Activated CD4-positive, alpha-beta memory T cell treated with anti-CD3 and anti-CD28 coated beads for 36 hours (primary cell): Measurements from ENCODE around the gene PTPRM. TPM values are rescaled to one million over a fixed set of nuclear protein-coding genes. Genes with fewer than 3 reads are reported as not detected.

Source experiments
- CTCF ChIA-PET: fragments of 350-600 bp; sonication (Branson Sonifier 250); formaldehyde crosslinking; loops from one replicate; lab custom pipeline; 2021; ENCODE audit warnings: antibody characterized with exemption, inconsistent platforms; lab: Charles Lee
- POLR2A ChIA-PET: fragments of 350-600 bp; sonication (Branson Sonifier 250); formaldehyde crosslinking; loops from one replicate; lab custom pipeline; 2021; ENCODE audit warnings: antibody characterized with exemption; lab: Charles Lee
- DNase-seq: peaks from one replicate; pipeline ENCODE4 v3.0.0-alpha.2; 2020
- H3K27ac Mint-ChIP-seq: one replicate; pipeline ENCODE4 v1.8.0; 2021; ENCODE audit warnings: mixed read lengths
- H3K27me3 Mint-ChIP-seq: one replicate; pipeline ENCODE4 v1.8.0; 2021; ENCODE audit warnings: mixed read lengths
- H3K36me3 Mint-ChIP-seq: one replicate; pipeline ENCODE4 v1.8.0; 2021; ENCODE audit warnings: mixed read lengths
- H3K4me1 Mint-ChIP-seq: one replicate; pipeline ENCODE4 v1.8.0; 2021; ENCODE audit warnings: low read depth, mixed read lengths
- H3K4me3 Mint-ChIP-seq: one replicate; pipeline ENCODE4 v1.8.0; 2021; ENCODE audit warnings: mild to moderate bottlenecking, mixed read lengths
- H3K9me3 Mint-ChIP-seq: one replicate; pipeline ENCODE4 v1.8.0; 2021; ENCODE audit warnings: mixed read lengths
- intact Hi-C: fragments of 100-400 bp; cut with micrococcal nuclease; formaldehyde crosslinking; loops from one replicate; pipeline ENCODE4 v1.15.1; 2023
- total RNA-seq, 2 experiments: library from RNA; stranded (reverse); gene quantifications; one replicate each; pipeline ENCODE4 v1.2.3, GENCODE V29; 2021

The PTPRM gene
- total RNA-seq, 2 experiments from 2014 or later, result 7.0 to 8.6 TPM

DNA sequence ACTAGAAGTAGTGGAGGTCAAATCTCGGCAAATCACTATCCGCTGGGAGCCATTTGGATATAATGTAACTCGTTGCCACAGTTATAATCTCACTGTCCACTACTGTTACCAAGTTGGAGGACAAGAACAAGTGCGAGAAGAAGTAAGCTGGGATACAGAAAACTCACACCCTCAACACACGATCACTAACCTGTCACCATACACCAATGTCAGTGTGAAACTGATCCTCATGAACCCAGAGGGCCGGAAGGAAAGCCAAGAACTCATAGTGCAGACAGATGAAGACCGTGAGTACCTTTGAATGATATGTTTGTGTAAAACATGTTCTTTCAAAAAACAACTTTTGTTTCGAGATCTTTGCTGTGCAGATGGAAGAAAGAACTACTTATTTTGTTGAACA is 502.6 kb downstream of the PTPRM start:
- H3K36me3 Mint-ChIP-seq, result no peaks in the 10 kb centered on the region

DNA sequence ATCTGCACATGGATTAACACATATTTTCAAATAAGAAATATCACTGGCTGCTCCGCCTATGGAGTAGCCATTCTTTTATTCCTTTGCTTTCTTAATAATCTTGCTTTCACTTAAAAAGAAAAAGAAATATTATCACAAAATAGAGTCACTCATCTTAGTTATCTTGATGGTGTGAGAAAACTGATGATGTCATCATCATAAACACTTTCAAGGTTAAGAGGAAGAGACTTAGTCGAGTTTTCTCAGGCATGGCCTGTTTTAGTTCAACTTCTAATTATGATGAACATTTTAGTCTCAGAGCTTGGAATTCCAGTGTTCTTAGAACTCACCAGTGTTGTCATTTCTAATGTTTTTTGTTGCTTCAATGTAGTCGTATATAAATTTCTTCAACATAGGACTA is 506.1 kb downstream of the PTPRM start:
- peaks cover 2% of the 10 kb centered on the region for H3K9me3 Mint-ChIP-seq
- ChIA-PET POLR2A (no interaction called here), CTCF (no interaction called here)
- H3K27ac Mint-ChIP-seq, result no peak overlapping the region
- intact Hi-C loops, result no loop called here
- no peaks in the 10 kb centered on the region for H3K27me3 Mint-ChIP-seq
- H3K36me3 Mint-ChIP-seq, result no peaks in the 10 kb centered on the region
- H3K4me1 Mint-ChIP-seq, result no peaks in the 10 kb centered on the region
- H3K4me3 Mint-ChIP-seq, result no peak overlapping the region
- no peak for DNase-seq

More for the DNA sequence above, 502.6 kb downstream of the PTPRM start:
- no peak overlapping the region for H3K27ac Mint-ChIP-seq
- CTCF ChIA-PET, result no interaction called here
- H3K27me3 Mint-ChIP-seq, result no peaks in the 10 kb centered on the region
- no peaks in the 10 kb centered on the region for H3K4me1 Mint-ChIP-seq
- DNase-seq, result no peak
- H3K4me3 Mint-ChIP-seq, result no peak overlapping the region
- POLR2A ChIA-PET, result no interaction called here
- intact Hi-C loops, result no loop called here
- H3K9me3 Mint-ChIP-seq, result peaks cover 2% of the 10 kb centered on the region

DNA sequence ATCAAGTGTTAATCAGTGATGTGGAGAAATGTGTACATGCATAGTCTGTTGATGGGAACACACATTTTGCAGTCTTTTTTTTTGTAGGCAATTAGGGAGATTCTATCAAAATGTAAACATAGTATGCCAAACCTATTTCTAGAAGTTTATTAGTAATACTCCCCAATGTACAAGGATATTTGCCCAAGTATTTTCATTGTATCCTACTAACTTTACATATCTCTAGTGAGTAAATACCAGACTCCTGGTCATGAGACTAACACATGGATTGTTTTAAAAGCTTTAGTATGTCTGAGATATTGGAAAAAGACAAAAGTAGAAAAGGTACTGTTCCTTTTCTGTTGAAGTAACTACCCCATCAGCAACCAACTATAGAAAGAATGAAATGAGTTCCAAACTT is 513.0 kb downstream of the PTPRM start:
- no peak for DNase-seq
- H3K36me3 Mint-ChIP-seq, result no peaks in the 10 kb centered on the region
- H3K27ac Mint-ChIP-seq, result no peak overlapping the region
- H3K4me3 Mint-ChIP-seq, result no peak overlapping the region
- ChIA-PET CTCF (no interaction called here), POLR2A (no interaction called here)
- intact Hi-C loops, result no loop called here
- no peaks in the 10 kb centered on the region for H3K4me1 Mint-ChIP-seq
- peaks cover 2% of the 10 kb centered on the region for H3K9me3 Mint-ChIP-seq
- no peaks in the 10 kb centered on the region for H3K27me3 Mint-ChIP-seq

DNA sequence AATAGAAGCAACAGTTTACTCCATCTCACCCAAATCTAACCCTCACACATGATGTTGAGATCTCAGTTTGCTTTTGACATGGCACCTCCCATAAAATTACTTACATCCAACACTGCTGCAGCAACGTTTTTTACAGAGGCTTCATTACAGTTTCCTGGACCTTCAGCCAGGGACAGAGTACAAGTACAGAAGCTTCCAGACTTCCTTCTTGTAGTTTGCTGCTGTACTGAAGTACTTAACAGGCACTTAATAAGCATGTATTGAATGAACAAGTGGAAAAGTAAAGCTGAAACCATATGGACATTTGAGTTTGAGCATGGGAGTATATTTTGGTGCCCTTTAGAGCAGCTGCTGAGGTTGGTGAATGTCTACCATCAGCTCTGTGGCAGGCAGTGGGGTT is 514.2 kb downstream of the PTPRM start:
- ChIA-PET CTCF (no interaction called here), POLR2A (no interaction called here)
- H3K27me3 Mint-ChIP-seq, result no peaks in the 10 kb centered on the region
- no peaks in the 10 kb centered on the region for H3K4me1 Mint-ChIP-seq
- peaks cover 2% of the 10 kb centered on the region for H3K9me3 Mint-ChIP-seq
- DNase-seq, result no peak
- H3K4me3 Mint-ChIP-seq, result no peak overlapping the region
- no peaks in the 10 kb centered on the region for H3K36me3 Mint-ChIP-seq
- no peak overlapping the region for H3K27ac Mint-ChIP-seq
- intact Hi-C loops, result no loop called here

DNA sequence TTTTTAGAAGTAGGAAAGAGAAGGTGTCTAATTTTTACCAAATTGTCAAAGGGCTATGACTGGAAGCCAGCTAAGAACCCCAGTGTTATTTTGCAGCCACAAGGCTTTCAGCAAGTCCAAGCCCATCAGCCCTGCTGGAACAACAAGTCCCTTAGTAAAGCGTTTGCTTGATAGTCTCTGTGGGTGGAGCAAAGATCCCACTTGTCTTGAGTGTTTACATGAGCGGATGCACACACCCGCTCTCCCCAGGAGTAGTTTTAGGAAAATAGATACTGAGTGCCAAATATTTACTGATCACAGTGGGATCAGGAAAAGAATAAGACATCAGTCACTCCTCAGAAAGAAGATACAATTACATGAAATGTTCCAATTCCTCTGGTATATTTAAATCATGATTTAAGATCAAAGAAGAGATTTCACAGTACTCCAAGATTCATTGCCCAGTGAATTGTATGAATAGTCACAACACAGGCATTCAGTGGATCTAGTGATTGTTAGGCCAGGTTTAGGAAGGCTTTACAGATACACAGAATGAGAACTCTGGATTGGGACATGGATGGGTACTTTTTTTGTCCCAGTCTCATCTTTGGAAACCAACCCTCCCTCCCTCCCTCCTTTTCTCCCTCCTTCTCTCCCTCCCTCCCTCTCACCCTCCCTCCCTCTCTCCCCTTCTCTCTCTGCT is 514.9 kb downstream of the PTPRM start:
- Mint-ChIP-seq H3K27ac (no peak overlapping the region), H3K27me3 (no peaks in the 10 kb centered on the region), H3K4me1 (no peaks in the 10 kb centered on the region), H3K4me3 (no peak overlapping the region), H3K9me3 (peaks cover 2% of the 10 kb centered on the region), H3K36me3 (no peaks in the 10 kb centered on the region)
- ChIA-PET CTCF (no interaction called here), POLR2A (no interaction called here)
- DNase-seq, result no peak
- intact Hi-C loops, result no loop called here

DNA sequence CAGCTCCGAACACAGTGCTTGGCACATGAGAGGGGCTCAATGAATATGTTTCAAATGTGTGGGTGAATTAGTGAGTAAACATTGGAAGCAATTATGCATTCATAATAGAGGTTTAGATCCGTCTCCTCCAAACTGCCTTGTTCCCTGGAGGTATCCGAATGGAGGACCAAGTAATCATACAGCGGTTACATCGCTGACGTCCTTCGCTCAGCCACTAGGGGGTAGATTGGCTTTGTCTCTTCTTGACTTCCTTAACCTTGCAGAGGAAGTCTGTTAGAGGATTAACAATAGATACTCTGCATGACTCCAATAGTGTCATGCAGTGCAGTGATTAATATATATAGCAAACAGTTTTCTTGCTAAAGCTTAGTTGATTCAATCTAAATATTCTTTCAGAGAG is 517.0 kb downstream of the PTPRM start:
- no peaks in the 10 kb centered on the region for H3K27me3 Mint-ChIP-seq
- H3K36me3 Mint-ChIP-seq, result no peaks in the 10 kb centered on the region
- POLR2A ChIA-PET, result no interaction called here
- H3K27ac Mint-ChIP-seq, result no peak overlapping the region
- CTCF ChIA-PET, result interaction anchor here (0.6 kb wide), 1 partner anchor 59 kb away, joined by 3 read pairs; no protein-coding TSS in a partner anchor
- DNase-seq, result no peak
- no peak overlapping the region for H3K4me3 Mint-ChIP-seq
- H3K9me3 Mint-ChIP-seq, result no peaks in the 10 kb centered on the region
- intact Hi-C loops, result no loop called here
- H3K4me1 Mint-ChIP-seq, result no peaks in the 10 kb centered on the region

DNA sequence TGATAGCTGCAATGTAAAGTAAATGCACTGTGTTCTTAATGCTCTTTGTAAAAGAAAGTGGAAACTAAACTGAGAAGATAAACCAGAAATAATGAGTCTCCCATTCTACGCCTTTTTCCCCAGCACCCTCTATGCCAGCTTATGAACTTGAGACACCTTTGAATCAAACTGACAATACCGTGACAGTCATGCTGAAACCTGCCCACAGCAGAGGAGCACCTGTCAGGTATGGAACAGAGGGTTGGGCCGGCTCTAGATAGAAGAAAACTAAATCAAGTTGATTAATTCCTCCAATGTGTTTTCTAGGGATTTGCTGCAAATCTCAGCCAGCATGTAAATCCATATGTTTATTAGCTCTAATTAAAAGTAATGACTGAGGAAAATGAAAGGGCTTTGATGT is 521.5 kb downstream of the PTPRM start:
- no peak for DNase-seq
- Mint-ChIP-seq H3K27me3 (no peaks in the 10 kb centered on the region), H3K36me3 (no peaks in the 10 kb centered on the region), H3K4me1 (no peaks in the 10 kb centered on the region), H3K27ac (no peak overlapping the region), H3K9me3 (no peaks in the 10 kb centered on the region), H3K4me3 (no peak overlapping the region)
- POLR2A ChIA-PET, result no interaction called here
- intact Hi-C loops, result no loop called here
- CTCF ChIA-PET, result no interaction called here

DNA sequence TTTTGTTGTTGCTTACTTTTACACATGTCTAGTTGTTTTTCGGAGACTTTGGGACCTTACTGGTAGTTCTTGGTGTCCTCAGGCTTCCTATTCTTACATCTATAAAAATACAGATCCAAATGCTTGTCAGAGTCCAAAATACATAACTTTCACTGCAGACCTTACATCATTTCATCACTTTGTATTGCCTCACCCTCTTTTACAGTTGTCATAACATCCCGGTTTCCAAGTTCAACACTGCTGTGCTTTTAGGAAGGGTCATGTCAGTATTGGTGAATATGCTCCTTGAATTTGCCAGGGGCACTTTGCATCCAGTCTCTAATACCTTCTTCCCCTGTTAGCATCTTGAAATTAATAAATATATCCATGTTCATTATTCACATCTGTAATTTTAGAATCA is 523.9 kb downstream of the PTPRM start:
- intact Hi-C loops, result no loop called here
- Mint-ChIP-seq H3K36me3 (no peaks in the 10 kb centered on the region), H3K27ac (no peak overlapping the region), H3K4me3 (no peak overlapping the region), H3K4me1 (no peaks in the 10 kb centered on the region), H3K27me3 (no peaks in the 10 kb centered on the region), H3K9me3 (no peaks in the 10 kb centered on the region)
- no peak for DNase-seq
- ChIA-PET CTCF (no interaction called here), POLR2A (no interaction called here)

DNA sequence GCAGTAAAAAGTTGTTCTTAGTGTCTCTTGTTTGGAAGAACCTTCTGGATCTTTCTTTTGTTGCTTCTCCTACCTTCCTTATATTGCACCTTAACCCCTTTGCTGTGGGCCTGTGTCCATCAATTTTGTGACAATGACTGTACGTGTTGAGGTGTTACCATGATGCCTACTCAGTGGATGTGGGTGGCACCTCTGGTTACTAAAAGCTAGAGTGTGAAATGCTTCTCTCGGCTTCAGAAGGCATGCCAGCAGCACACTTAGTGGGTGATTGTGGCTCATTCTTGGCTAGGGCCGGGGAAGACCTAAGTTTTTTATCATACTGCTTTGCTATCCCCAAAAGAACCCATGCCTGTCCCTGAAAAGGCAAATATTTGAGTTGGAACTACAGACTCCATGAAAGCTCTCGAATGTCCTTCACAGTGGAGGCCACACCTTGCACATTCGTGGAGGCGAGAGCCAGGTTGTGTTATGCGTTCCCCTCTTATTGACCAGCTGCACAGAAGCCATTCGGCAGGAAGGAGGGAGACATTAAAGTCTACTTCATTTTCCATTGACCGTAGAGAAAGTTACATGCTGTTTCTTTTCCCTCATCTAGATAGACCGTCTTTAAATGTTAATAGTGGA is 528.9 kb downstream of the PTPRM start:
- CTCF ChIA-PET, result no interaction called here
- Mint-ChIP-seq H3K27ac (no peak overlapping the region), H3K4me3 (no peak overlapping the region), H3K4me1 (no peaks in the 10 kb centered on the region), H3K9me3 (no peaks in the 10 kb centered on the region), H3K36me3 (no peaks in the 10 kb centered on the region), H3K27me3 (no peaks in the 10 kb centered on the region)
- POLR2A ChIA-PET, result no interaction called here
- intact Hi-C loops, result no loop called here
- DNase-seq, result no peak

DNA sequence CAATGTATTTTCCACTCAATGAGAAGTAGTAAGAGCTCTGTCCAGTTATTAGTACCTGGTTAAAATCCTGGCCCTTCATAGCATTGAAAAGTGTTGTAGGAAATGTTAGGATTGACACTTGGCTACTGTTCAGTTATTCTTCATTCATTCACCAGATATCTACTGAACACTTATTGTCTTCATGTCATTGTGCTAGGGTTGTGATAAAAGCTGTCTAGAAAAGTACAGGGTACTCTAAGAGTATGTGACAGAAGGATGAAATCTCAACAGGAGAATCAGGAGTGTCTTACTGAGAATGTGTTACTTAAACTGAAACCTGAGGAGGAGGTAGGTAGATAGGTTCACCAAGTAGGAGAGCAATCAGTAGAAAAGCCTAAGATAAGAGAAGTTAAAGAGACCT is 530.3 kb downstream of the PTPRM start:
- Mint-ChIP-seq H3K36me3 (no peaks in the 10 kb centered on the region), H3K27ac (no peak overlapping the region), H3K9me3 (peaks cover under 1% of the 10 kb centered on the region), H3K4me3 (no peak overlapping the region), H3K27me3 (no peaks in the 10 kb centered on the region), H3K4me1 (no peaks in the 10 kb centered on the region)
- intact Hi-C loops, result no loop called here
- CTCF ChIA-PET, result no interaction called here
- DNase-seq, result no peak
- POLR2A ChIA-PET, result no interaction called here

DNA sequence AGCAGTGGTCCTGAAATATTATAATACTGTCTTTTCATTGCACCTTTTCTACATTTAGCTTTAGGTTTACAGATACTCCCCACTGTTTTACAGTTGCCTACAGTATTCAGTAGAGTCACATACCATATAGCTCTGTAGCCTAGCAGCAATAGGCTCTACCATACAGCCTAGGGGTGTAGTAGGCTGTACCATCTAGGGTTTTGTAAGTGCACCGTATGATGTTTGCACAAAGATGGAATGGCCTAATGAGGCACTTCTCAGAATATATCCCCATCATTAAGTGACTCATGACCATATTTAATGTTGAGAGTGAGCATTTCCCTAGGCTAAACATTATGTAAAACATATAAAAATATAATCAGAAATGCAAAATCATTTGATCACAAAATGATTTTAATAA is 530.8 kb downstream of the PTPRM start:
- ChIA-PET POLR2A (no interaction called here), CTCF (no interaction called here)
- H3K9me3 Mint-ChIP-seq, result peaks cover 6% of the 10 kb centered on the region
- H3K4me3 Mint-ChIP-seq, result no peak overlapping the region
- intact Hi-C loops, result no loop called here
- DNase-seq, result no peak
- no peak overlapping the region for H3K27ac Mint-ChIP-seq
- H3K4me1 Mint-ChIP-seq, result no peaks in the 10 kb centered on the region
- no peaks in the 10 kb centered on the region for H3K27me3 Mint-ChIP-seq
- H3K36me3 Mint-ChIP-seq, result peaks cover 3% of the 10 kb centered on the region

DNA sequence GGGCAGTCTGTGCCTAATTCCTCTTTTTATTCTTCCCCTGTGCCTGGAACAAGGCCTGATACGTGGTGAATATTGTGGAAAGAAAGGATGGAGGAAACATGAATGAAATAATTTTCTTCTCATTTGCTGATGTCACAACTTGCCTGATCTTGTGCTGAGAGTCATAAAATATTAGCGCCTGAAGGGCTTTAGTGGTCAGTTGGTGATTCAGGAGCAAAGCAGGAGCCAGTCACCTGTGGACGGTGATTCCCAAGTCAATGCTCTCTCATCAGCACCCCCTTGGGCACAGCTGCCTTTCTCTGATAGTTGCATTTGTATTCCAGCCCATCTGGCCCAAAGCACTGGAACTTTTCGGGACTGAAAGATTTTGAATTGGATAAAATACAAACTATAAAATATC is 539.5 kb downstream of the PTPRM start:
- Mint-ChIP-seq H3K9me3 (peaks cover 6% of the 10 kb centered on the region), H3K4me1 (no peaks in the 10 kb centered on the region), H3K27ac (no peak overlapping the region), H3K36me3 (peaks cover 3% of the 10 kb centered on the region), H3K27me3 (no peaks in the 10 kb centered on the region), H3K4me3 (no peak overlapping the region)
- intact Hi-C loops, result no loop called here
- POLR2A ChIA-PET, result no interaction called here
- DNase-seq, result no peak
- CTCF ChIA-PET, result no interaction called here

DNA sequence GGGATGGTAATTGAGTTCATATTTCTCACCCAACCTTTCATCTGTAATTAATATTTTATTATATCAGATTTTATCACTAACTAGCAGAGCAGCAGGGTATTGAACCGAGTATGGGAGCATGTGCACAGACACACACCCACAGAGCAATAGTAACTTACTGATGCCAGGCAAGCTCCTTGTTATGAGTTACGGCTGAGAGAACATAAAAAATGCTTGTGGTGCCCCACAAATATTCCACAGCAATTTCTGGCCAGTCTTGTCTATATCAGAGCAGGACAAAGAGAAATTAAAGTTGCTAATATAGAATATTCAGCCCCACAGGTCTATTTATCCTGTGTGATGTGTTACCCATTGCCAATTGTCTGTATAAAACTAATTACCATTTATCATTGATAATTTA is 540.3 kb downstream of the PTPRM start:
- Mint-ChIP-seq H3K36me3 (peaks cover 3% of the 10 kb centered on the region), H3K4me1 (no peaks in the 10 kb centered on the region), H3K27ac (no peak overlapping the region), H3K27me3 (no peaks in the 10 kb centered on the region), H3K9me3 (peaks cover 5% of the 10 kb centered on the region), H3K4me3 (no peak overlapping the region)
- ChIA-PET POLR2A (no interaction called here), CTCF (no interaction called here)
- no peak for DNase-seq
- intact Hi-C loops, result no loop called here
